NCI-H226 (cell line): Measurements from ENCODE around the gene CADM2.
A peak's percentile ranks its signal among the peaks of the same experiment; 100 is the strongest.
"Not testable (repeated sequence)": the region's sequence is repeated elsewhere in the genome, so short reads cannot be mapped to it uniquely, and the experiment has no call there.

Experiments
- DNase-seq: peaks from one replicate; pipeline ENCODE4 v3.0.0-alpha.2; 2015

The CADM2 gene

DNA sequence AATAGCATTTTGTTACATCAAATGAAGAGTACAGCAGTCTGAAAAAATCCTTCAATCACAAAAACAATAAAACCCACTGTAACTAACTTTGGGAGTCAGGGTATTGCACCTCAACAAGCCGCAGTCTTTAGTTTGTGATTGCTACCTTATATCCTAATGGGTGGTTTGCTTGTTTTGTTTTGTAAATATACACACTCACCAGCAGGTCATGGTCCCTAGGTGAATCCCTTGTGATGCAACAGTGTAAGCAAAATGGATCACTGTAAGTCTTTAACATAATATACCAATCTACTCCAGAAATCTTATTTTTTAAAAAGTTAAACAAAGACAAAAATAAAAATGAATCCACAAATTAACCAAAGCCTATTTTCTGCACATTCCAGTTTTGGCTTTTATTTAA is 749.5 kb downstream of the CADM2 start:
- DNase-seq = not testable (repeated sequence)

DNA sequence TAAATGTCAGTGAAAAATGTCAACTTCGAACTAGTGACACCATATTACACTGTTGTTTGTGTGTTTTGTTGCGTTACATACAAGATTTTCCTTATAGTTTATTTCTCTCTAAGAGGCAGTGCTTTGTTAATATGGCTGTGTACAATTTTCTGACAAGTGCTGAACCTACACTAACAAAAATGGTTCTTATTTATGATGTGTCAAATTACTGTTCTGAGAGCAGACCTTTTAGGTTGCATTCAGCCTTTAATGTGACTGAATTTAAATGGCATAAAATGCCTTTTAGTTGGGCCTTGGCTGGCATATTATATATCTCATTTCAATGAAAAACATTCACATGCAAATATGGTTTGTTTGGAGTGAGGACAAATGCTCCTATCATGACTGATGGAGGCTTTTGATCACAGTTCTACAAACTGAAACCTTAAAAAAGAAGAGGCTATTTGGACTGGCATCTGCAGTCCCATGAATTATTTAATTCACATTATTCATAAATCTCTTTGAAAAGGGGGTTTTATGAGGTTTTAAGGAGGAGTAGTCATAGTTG is 750.6 kb downstream of the CADM2 start:
- no peak for DNase-seq

DNA sequence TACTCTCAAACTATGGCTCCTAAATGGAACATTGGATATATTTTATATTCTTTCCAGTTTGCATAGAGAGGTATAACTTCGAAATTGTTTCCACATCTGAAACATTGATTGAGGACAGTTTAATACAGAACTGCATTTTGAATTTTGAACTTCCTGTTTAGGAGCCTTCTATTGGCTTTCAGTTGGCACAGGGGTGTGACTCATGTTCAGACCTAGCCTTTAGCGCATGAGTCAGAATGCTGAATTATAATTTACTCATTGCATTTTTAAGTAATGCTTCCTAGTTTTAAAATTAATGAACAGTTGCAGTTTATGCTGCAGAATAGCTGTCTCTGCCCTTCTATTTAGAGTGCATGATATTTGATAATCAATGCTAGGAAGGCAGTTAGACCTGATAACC is 751.7 kb downstream of the CADM2 start:
- no peak for DNase-seq

DNA sequence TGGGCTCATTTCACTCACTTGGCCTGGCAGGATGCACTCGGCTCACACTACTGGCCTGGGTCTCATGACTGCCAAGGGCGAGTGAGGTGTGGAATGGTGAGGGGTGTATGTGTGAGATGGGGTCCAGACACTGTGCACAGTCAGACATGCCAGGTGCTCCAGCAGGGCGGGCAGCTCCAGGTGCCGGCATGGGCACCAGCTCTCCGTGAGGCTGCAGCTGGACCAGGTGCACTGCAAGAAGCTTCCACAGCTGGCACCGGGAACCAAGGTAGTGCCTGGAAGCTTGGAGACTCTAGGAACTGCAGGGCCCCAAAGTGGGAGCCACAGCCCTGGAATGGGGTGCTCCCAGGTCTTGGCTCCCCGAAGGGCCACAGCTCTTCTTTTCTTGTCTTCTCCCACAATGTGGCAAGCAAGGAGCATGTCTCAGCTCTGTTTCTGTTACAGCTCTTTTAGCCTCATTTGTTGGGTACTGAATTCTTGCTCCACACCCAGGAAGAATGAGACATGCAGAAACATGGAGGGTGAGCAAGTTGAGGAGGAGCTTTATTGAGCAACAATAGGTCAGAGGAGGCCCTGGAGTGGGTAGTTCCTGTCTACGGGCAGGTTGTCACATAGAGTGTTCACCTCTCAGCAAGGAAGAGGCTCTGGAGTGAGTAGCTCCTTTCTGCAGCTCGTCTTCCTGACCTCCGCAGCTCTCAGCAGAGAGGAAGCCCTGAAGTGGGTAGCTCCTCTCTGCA is 762.8 kb downstream of the CADM2 start:
- no peak for DNase-seq

DNA sequence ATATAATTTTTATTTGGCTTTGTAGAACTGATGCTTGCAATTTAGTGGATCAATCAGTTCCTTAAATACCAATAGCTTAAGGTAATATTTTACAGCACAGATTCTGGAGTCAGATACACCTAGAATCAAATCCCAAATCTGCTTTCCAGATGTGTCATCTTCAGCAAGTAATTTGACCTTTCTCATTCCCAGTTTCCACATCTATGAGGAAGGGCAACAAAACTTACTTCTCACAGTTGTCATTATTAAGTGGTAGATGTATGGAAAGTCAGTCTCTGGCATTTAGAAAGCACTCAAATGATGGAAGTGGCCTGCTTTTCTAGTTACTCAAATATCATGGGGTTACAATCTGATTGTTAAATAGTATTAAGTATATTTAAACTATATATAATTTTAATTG is 767.0 kb downstream of the CADM2 start:
- DNase-seq = no peak

DNA sequence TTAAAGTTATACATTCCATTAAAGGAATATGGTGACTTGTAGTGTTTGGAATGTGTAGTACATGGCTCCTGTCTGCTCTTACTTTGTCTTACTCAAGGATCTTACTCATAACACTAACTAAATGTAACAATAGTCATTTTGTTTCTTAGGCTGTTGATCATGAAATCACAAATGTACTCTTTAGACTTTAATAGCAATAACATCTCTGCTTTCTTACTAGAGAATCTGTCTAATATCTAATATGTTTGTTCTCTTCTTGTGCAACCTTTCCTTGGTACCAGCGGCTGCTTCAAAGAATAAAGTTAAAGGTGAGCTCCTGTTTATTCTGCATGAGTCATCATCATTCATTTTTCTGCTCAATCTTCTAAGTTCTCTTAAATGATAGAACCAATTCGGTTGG is 767.5 kb downstream of the CADM2 start:
- no peak for DNase-seq

DNA sequence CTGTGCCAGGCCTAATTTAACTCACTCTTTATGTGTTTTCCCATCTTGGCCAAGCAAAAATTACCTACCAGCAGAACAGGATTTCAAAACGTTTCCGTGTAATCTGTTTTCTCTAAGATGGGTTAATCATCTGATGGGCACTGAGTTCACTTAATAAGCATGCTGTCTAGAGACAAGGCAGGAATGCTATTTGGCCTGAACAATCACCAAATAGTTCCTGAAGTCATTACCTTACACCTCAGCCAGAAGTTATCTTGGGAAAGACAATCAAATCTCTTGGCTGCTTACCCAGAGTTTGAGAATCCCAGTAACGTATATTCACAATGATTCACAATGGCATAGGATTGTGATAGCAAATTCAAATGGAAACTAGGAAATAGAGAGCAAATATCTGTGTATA is 779.1 kb downstream of the CADM2 start:
- peak; percentile 87 for DNase-seq

DNA sequence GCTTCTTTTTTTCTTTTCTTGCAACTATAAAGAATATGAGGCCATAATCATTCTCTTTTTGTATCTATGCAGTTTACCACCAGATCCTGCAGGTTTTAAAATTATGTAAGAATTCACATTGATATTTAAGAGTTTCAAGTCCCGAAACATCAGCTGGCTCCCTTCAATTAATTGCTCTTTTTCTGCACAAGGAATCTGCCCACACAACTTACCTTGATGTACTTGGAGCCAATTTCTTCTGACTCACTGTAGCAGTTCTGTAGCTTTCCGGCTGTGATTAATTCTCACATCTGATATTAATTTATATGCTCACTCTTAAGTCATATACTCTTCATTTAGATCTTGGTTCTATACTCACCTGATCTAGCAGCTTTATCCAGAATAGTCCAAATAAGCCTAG is 781.8 kb downstream of the CADM2 start:
- DNase-seq = no peak

DNA sequence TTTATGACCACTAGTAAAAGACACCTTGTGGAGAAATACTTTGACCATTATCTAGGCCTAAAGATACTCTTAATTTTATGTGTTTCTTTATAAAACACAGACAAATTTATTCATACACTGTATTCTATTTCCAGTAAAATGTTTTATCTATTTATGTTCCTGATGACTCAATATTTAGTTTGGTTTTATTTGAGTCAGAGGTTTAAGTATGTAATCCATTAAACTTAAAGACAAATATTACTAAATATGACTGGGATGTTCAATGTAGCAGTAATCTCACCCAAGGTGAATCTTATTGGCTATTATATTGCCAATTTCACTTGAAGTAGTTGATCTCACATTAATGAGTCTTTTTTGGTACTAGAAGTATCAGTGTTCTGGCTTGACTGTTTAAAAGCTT is 799.7 kb downstream of the CADM2 start:
- no peak for DNase-seq

DNA sequence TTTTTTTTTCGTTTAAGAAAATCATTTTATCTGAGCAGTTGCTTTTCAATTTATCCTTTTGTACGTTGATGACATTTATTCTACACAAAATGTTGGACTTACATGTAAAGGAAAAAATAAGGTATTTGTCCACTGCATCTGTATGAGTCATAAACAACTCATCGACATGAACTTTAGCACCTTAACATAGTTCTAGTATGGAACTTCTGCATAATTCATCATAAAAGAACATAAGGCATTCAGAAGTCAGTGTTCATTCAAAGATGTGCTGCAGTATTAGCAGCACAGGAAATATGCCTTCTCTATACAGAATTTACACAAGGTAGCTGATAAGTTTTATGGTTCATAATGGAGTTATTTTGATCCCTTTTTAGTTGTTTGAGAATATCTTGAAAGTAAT is 801.6 kb downstream of the CADM2 start:
- peak; percentile 20 for DNase-seq

DNA sequence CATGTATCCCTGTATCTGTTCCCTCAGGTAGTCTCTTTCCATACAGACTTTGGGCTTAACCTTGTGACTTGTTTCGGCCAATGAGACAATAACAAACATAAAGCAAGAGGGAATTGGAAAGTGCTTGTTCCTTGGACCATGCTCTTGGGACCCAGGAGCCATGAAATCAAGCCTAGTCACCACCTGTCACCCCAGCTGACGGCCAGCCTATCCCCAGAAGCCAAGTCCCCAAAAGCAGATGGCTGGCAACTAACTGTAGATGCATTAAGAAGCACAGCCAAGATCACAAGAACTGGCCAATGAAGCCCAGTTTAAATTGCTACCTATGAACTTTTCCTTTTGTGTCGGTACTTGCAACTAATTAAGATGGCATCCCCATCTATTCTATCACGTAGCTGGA is 822.0 kb downstream of the CADM2 start:
- no peak for DNase-seq

DNA sequence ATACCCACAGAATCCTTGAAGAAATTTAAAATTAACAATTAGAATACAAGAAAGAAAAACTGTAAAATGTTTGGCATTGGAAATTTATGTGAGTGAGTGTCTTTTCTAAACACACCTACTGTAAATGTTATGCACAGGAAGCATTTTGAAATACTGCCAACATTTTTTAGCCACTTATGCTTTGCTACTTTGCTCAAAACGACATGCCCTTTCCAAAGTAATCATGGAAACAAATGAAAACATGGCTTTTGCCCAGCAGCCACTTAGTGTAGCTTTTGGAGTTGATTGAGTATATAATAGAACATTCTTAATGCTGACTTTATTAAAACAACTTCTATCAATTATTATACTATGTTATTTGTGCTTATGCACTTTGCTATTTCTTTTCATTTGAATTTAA is 823.0 kb downstream of the CADM2 start:
- no peak for DNase-seq

DNA sequence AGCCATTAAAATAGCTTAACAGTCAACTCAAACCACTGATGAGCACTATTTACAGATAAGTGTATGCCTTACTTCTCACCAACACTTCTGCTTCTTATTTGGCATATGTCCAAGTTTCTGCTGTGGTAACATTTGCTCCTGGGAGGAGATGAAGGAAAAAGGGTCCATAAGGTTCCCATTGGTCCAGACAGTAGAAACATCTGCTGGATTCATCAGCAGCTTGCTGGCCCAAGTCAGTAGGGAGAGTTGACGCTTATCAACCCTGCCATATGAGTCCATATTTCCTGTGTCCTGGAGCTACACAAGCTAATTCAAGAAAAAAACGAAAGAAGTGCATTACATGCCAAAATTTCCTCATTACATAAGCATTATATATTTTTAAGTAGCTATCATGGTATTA is 824.5 kb downstream of the CADM2 start:
- no peak for DNase-seq

DNA sequence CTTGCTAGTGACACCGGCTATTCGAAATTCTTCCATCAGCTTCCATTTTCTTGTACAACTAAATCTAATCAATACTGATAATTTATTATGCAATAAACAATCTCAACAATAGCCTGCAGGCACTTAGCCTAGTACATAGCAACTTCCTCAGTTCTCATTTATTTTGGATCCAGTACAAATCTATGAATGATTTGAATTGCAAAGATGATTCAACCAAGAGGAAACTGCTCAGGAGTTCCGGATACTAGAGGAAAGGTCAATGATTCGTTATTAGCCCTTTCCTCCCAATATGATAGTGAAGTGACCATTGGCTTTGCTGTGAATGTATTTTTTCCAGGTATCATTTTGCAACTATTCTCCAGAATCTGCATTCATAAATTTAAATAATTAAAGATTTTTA is 827.0 kb downstream of the CADM2 start:
- DNase-seq = no peak

DNA sequence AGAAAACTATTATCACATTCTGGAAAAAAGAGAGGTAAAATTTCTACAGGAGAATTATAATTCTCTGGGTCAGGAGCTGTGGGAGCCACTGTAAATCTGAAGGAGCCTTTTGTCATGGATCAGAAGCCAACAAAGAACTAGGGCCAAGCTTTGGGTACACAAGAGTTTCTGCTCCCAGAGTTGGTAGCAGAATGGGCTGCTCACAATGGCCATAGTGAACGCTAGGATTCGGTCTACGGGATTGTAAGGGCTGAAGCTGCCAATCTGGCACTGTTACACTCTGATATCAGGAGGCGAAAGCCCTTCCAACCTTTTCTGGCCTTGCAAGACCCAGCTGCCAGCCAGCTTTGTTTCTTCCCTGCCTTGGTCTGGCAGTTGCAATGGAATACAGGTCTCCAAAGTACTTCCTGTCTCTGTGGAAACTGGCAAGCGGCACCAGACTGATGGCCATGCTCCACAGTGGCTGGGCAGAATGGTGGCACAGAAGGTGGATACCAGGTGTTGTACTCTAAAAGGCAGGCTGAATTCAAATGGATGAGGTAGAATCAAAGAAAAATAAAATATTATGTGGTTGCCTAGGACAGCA is 831.7 kb downstream of the CADM2 start:
- no peak for DNase-seq

DNA sequence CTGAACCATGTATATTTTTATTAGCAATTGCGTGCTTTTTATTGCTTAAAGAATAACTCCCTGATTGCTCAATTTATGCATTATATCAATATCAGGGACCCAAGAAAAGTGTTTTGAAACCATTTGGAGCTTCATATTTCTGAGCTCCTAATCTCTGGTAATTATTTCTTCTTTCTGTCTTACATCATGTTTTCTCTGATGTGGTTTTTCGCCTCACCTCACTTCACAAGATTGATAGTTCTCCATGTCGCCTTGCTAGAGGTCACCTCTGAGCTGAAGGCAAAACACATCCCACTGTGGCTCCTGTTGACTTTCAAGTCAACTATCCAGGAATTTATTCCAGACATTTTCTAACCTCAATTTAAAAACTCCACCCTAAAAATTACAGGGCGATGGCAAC is 837.4 kb downstream of the CADM2 start:
- no peak for DNase-seq

DNA sequence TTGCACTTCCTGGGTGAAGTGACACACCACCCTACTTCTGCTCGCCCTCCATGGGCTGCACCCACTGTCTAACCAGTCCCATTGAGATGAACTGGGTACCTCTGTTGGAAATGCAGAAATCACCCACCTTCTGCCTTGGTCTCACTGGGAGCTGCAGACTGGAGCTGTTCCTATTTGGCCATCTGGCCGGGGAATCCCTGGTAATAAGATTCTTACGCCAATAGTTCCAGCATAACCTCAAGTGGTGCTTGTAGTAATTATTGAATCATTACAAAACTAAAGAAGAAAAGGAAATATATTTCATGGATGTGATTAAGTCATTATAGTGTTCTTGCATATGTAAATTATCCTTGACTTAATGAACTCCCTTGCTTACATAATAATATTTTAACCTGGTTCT is 841.9 kb downstream of the CADM2 start:
- no peak for DNase-seq

DNA sequence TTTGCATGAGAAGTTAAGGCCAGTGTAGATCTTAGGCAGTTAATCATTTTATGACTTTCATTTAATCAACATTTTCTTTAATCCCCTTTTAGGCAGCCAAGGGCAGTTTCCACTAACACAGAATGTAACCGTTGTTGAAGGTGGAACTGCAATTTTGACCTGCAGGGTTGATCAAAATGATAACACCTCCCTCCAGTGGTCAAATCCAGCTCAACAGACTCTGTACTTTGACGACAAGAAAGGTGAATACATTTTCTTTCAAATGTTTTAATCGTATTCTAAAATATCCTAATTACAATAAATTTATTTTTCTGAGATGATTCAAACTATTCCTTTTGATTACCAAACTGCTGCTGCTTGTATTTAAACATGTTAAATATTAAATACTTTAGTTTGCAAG is 843.2 kb downstream of the CADM2 start:
- DNase-seq = no peak

DNA sequence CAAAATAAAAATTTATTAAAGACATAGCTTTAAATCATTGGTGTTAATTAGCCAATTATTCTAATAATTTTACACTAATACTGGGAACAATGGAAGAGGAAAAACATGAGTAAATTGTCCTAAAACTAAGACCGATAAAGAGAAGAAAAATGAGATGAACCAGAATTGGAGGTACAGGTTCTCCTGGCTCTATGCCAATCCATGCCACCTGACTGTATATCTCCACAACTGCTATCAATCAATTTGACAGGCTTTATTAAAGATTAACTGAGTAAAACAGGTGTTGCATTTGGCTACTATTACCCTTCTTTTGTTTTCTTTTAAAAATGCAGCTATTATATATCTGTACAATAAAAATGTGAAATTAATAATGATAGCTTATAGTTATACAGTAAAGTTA is 850.0 kb downstream of the CADM2 start:
- no peak for DNase-seq

DNA sequence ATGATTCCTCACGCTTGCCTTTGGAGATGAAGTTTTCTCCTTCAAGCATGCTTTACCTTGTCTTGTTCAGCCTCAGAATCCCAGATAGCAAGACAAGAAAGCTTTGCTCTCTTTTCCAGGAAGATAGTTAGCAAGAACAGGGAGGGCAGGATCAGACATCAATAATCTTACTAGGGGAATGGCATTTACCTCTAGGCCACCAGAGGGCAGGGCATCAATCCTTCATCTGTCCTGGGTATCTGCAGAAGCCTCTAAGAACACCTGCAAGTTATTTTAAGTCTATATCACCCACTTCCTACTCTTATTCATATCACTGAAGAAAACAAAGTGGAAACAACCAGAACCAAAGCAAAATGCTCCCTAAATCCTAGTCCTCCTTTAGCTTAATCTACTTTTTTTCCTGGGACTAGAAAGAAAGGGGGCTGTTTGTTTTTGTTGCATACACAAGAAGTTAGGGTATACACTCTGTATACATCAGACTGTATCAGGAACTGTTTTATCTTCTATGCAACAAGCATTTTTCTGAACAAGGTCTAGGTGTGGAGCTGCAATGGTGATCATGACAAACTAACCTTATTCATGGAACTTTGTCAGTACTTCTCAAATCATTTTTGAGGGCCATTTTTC is 862.5 kb downstream of the CADM2 start:
- DNase-seq = peak; percentile 1

DNA sequence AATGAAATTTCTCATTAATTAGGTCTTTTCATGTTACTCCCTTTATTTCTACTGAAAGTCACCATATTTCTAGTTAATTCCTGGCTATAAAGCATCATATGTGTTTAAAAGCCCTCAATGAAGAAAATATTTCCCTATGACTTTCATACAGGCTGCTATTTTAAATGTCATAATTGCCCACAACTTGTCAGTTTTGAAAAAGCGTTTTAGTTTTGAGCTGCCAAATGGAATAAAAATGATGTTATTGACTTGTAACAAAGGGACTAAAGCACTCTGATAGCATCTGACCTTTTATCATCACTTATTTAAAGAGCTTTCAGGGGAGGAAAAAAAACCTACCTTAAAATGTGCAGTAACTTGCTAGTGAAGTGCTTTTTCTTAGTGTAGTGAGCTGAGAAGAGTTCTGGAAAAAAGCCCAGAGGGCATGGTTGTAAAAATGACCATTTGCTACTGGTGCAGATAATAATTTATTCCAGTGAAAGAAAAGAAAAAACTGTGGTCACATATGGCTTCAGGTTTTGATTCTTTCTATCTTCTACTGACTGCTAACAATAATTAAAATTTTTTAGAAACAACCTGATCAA is 877.2 kb downstream of the CADM2 start:
- no peak for DNase-seq

DNA sequence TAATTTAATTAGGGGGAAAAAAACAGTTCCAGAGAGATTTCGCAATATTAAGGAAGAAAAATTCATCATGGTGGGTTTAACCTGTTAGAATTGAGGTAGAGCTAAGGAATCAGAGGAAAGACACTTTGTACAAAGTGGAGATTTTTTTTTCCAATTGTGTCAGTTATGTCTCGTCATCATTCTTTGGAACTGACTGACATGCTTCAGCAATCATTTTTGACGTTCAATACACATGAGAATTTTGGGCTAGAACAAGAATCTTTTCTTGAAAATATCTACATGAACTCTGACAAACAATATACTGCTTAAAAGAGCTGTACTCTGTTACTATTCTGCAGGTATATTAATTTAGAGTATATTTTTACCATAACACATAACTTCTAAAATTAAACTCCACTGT is 878.6 kb downstream of the CADM2 start:
- DNase-seq = no peak

DNA sequence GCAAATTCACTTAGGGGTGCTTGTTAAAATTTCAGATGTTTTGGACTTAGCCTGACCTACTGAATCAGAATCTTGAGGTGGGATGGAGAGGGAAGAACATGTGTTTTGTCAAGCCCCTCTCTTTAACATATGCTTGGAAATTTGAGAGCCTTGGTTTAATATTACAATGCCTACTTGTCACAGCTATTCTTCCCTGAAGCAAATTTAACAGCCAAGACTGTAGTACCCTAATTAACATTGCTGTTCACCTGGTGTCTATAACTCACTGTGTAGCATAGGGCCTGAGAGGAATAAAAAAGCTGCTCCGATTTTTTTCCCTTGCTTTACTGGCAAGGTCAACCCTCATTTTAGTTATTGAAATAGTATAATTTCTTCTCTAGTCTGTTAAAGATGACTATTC is 880.1 kb downstream of the CADM2 start:
- no peak for DNase-seq

DNA sequence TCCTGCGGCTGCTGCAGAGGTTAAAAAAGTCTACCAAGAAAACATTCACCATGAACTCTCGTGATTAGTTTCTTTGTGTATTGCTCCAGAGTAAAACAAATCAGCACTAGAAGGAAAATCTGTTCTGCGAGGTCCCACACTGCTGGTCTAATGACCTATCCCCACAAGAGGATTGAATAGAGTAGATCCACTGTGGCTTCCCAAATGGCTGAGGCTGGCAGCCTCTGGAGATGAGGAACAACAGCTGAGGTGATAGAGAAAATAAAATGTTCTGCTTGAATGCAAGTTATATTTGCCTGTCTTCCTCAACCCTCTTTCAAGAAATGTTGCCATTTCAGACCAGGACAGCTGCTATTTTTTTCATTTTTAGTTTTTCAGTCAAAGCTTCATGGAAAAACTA is 883.3 kb downstream of the CADM2 start:
- DNase-seq = no peak
